ENCODE data around the gene VCAM1.

- TF ChIP-seq CTCF (IDR thresholded peaks at IDR 0.05 in 8 of 11, conservative IDR thresholded peaks at IDR 0.05 in 3 of 11) = no peak
- no peak for TF ChIP-seq POLR2A (IDR thresholded peaks at IDR 0.05)
These were observed 27.0 kb downstream of the VCAM1 start for GRCh38 chr1:100746542-100746932.

Data from spleen (tissue), 7 donors.